Fibroblast of lung (primary cell): ENCODE results near the gene TXNL4B. TPM values are rescaled to one million over a fixed set of nuclear protein-coding genes. Genes with fewer than 3 reads are reported as not detected.

Experiments
- DNase-seq, 2 donors: peaks; one replicate each; pipeline versions ENCODE4 v3.0.0 to v3.0.0-alpha.2; 2010; ENCODE audit warnings: low read depth in 2 of 2
- H2AFZ ChIP-seq: 2 replicates; pipeline ENCODE4 v1.5.1; 2012; ENCODE audit warnings: low read length, control low read depth, inconsistent platforms
- H3K27ac ChIP-seq: 2 replicates; pipeline ENCODE4 v1.5.1; 2011; ENCODE audit warnings: low read length, control low read depth; ENCODE audit not compliant: insufficient read depth
- H3K27me3 ChIP-seq: 2 replicates; pipeline ENCODE4 v1.5.1; 2011; ENCODE audit warnings: mild to moderate bottlenecking, low read length; ENCODE audit not compliant: control insufficient read depth, insufficient read depth
- H3K36me3 ChIP-seq: 2 replicates; pipeline ENCODE4 v1.5.1; 2011; ENCODE audit warnings: low read length; ENCODE audit not compliant: control insufficient read depth, insufficient read depth
- H3K4me1 ChIP-seq: 2 replicates; pipeline ENCODE4 v1.5.1; 2011; ENCODE audit warnings: low read length; ENCODE audit not compliant: control insufficient read depth, insufficient read depth; ENCODE audit errors: extremely low read depth
- H3K4me2 ChIP-seq: 2 replicates; pipeline ENCODE4 v1.5.1; 2011; ENCODE audit warnings: low read length, control low read depth; ENCODE audit not compliant: insufficient read depth; ENCODE audit errors: extremely low read depth
- H3K4me3 ChIP-seq, 4 experiments: fragments of 200-600 bp in 1 of 4; sonication (generic) in 1 of 4; replicated peaks in 1 of 4; 2 replicates each; pipeline ENCODE4 v1.5.1; 2011 to 2016; ENCODE audit warnings: low read length in 4 of 4, low read depth in 3 of 4, mild to moderate bottlenecking in 3 of 4, control low read depth in 2 of 4, inconsistent platforms in 1 of 4, mixed read lengths in 1 of 4; ENCODE audit not compliant: insufficient read depth in 1 of 4; ENCODE audit errors: control extremely low read depth in 1 of 4
- H3K79me2 ChIP-seq: 2 replicates; pipeline ENCODE4 v1.5.1; 2012; ENCODE audit warnings: mild to moderate bottlenecking, low read length, inconsistent platforms; ENCODE audit not compliant: control insufficient read depth, insufficient read depth
- H3K9ac ChIP-seq: 2 replicates; pipeline ENCODE4 v1.5.1; 2011; ENCODE audit warnings: mild to moderate bottlenecking, low read length, control low read depth; ENCODE audit not compliant: insufficient read depth
- H3K9me3 ChIP-seq: 2 replicates; pipeline ENCODE4 v1.5.1; 2012; ENCODE audit warnings: low read depth, low read length; ENCODE audit not compliant: control insufficient read depth, insufficient read depth
- H4K20me1 ChIP-seq: 2 replicates; pipeline ENCODE4 v1.5.1; 2011; ENCODE audit warnings: low read length; ENCODE audit not compliant: control insufficient read depth, insufficient read depth; ENCODE audit errors: extremely low read depth
- EZH2 ChIP-seq: IDR thresholded peaks from 2 replicates; pipeline ENCODE4 v1.5.1; 2012; ENCODE audit warnings: low read length, control low read depth, mild to moderate bottlenecking; ENCODE audit errors: missing control alignments
- polyA plus RNA-seq, 2 donors: library from polyadenylated mRNA; depleted of rRNA in 1 of 2; stranded (reverse) in 1 of 2; unstranded in 1 of 2; fragments of >200 nt; gene quantifications; 2 replicates each; pipeline ENCODE4 v1.2.1, GENCODE V29; 2011 to 2012; ENCODE audit warnings: missing spikeins in 1 of 2
- total RNA-seq: library from RNA; depleted of rRNA; stranded (reverse); fragments of >200 nt; gene quantifications from 2 replicates; pipeline ENCODE4 v1.2.1, GENCODE V29; 2014
- TF ChIP-seq, protein P1 (sequence below), 2 donors: IDR thresholded peaks in 1 of 2; conservative IDR thresholded peaks in 1 of 2; 1 replicate in 1 of 2; 2 replicates in 1 of 2; pipeline ENCODE4 v1.5.1; 2011 to 2012; ENCODE audit warnings: low read length in 2 of 2, control low read depth in 1 of 2, inconsistent platforms in 1 of 2, low read depth in 1 of 2, mild to moderate bottlenecking in 1 of 2

TXNL4B gene
- total and polyA plus RNA-seq, 2 donors (not counting 1 experiment from before 2014, with no cell fraction given): 8.3 to 14.5 TPM

DNA sequence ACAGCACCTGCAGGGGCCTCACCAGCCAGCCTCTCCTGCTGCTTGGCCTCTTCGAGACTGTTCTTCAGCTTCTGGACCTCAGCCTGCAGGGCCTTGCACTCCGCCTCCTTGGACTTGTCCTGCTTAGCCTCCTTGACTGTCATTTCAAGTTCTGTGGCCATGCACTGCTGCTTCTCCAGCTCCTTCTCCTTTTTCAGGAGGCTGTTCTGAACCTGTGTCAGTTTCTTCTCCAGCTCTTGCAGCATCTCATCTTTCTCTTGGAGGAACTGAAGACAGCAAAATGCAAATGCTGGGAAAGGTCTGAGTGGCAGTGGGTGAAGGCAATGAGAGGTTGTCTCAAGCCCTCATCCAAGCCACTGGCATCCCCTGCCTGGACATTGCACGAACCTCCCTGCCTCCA is 39.3 kb upstream of the TXNL4B start:
- no peaks in the 10 kb centered on the region for H3K9me3 ChIP-seq
- H3K79me2 ChIP-seq: no peaks in the 10 kb centered on the region
- TF ChIP-seq EZH2: no peak
- TF ChIP-seq, protein P1, sequence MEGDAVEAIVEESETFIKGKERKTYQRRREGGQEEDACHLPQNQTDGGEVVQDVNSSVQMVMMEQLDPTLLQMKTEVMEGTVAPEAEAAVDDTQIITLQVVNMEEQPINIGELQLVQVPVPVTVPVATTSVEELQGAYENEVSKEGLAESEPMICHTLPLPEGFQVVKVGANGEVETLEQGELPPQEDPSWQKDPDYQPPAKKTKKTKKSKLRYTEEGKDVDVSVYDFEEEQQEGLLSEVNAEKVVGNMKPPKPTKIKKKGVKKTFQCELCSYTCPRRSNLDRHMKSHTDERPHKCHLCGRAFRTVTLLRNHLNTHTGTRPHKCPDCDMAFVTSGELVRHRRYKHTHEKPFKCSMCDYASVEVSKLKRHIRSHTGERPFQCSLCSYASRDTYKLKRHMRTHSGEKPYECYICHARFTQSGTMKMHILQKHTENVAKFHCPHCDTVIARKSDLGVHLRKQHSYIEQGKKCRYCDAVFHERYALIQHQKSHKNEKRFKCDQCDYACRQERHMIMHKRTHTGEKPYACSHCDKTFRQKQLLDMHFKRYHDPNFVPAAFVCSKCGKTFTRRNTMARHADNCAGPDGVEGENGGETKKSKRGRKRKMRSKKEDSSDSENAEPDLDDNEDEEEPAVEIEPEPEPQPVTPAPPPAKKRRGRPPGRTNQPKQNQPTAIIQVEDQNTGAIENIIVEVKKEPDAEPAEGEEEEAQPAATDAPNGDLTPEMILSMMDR (conservative IDR thresholded peaks at IDR 0.05 in 1 of 2, IDR thresholded peaks at IDR 0.05 in 1 of 2; ENCODE audit: low read depth in 1 of 2, low read length in 2 of 2): no peak
- H4K20me1 ChIP-seq: no peaks in the 10 kb centered on the region
- H3K9ac ChIP-seq: no peak overlapping the region
- no peak for DNase-seq
- H2AFZ ChIP-seq: no peak overlapping the region
- H3K27ac ChIP-seq: no peak overlapping the region
- no peak overlapping the region for H3K4me2 ChIP-seq
- no peaks in the 10 kb centered on the region for H3K36me3 ChIP-seq
- H3K4me1 ChIP-seq: no peaks in the 10 kb centered on the region
- H3K4me3 ChIP-seq: no peak overlapping the region
- H3K27me3 ChIP-seq: no peaks in the 10 kb centered on the region

DNA sequence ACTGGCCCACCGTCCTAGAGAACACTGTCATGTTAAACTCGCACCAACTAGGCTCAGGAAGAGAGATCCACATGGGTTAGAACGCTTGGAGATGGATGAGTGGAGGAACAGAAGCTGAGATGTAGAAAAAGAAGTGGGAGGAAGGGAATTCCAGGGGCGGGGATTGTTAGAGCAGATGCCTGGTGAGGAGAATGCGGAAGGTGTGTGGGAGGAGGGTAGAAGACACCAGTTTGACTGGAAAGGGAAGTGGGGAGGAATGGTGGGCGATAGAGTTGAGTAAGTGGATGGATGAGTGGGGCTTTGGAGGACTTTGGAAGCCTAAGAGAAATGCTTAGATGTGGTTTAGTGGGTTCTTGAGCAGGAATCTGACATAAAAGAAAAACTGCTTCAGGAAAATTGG is 37.6 kb upstream of the TXNL4B start:
- H3K27ac ChIP-seq: no peak overlapping the region
- no peak overlapping the region for H3K4me3 ChIP-seq
- no peak overlapping the region for H3K4me2 ChIP-seq
- no peak overlapping the region for H2AFZ ChIP-seq
- no peaks in the 10 kb centered on the region for H3K79me2 ChIP-seq
- no peaks in the 10 kb centered on the region for H3K9me3 ChIP-seq
- no peak overlapping the region for H3K9ac ChIP-seq
- peak in 1 of 2 donors; percentile 73 for DNase-seq
- no peaks in the 10 kb centered on the region for H3K4me1 ChIP-seq
- H3K27me3 ChIP-seq: no peaks in the 10 kb centered on the region
- H3K36me3 ChIP-seq: no peaks in the 10 kb centered on the region
- no peak for TF ChIP-seq EZH2
- TF ChIP-seq, protein P1 (conservative IDR thresholded peaks at IDR 0.05 in 1 of 2, IDR thresholded peaks at IDR 0.05 in 1 of 2; ENCODE audit: low read depth in 1 of 2, low read length in 2 of 2): no peak
- no peaks in the 10 kb centered on the region for H4K20me1 ChIP-seq

DNA sequence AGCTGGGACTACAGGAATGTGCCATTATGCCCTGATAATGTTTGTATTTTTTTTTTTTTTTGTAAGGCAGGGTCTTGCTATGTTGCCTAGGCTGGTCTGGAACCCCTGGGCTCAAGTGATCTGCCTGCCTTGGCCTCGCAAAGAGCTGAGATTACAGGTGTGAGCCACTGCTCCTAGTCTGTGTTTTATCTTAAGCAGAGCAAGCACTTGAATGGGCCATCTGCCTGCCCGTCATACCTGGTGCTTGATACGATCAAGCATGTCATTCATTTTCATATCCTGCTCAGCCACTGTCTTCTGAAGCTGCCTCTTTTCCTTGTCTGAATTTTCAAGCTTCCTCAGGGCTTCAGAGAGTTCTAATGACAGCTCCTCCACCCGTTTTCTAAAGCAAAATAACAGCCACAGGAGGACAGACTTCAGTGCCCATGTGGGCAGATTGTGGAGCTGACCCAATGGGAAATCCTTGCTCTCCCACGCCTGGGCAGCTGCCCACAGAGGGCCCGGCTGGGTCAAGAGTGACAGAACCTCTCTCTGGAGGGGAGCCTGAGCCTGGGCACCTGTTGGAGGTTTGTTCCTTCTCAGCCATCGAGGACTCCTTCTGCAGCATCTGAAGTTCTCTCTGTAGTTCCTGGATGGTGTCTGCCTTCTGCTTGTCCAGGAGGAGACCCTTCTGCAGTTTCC is 36.7 kb upstream of the TXNL4B start:
- no peaks in the 10 kb centered on the region for H3K79me2 ChIP-seq
- H3K27me3 ChIP-seq: no peaks in the 10 kb centered on the region
- peaks cover 1% of the 10 kb centered on the region for H3K4me1 ChIP-seq
- no peaks in the 10 kb centered on the region for H4K20me1 ChIP-seq
- no peak overlapping the region for H3K9ac ChIP-seq
- no peak for TF ChIP-seq EZH2
- no peak overlapping the region for H3K4me3 ChIP-seq
- no peak overlapping the region for H3K27ac ChIP-seq
- no peaks in the 10 kb centered on the region for H3K36me3 ChIP-seq
- DNase-seq: no peak
- no peaks in the 10 kb centered on the region for H3K9me3 ChIP-seq
- no peak overlapping the region for H3K4me2 ChIP-seq
- no peak overlapping the region for H2AFZ ChIP-seq
